GM10266 (cell line): Measurements from ENCODE around the gene CARD18.
"Not testable (repeated sequence)": the region's sequence is repeated elsewhere in the genome, so short reads cannot be mapped to it uniquely, and the experiment has no call there.

Experiments
- DNase-seq: peaks from one replicate; pipeline ENCODE4 v3.0.0; 2012; ENCODE audit errors: extremely low spot score
- TF ChIP-seq, protein P1 (sequence below): IDR thresholded peaks from 2 replicates; pipeline ENCODE4 v1.5.1; 2012; ENCODE audit warnings: mild to moderate bottlenecking, low read depth; ENCODE audit not compliant: control insufficient read depth, insufficient read depth; ENCODE audit errors: missing control alignments

CARD18 gene

GRCh38 chr11:105111145-105111944 lies 28.2 kb downstream of the CARD18 start:
- TF ChIP-seq, protein P1, sequence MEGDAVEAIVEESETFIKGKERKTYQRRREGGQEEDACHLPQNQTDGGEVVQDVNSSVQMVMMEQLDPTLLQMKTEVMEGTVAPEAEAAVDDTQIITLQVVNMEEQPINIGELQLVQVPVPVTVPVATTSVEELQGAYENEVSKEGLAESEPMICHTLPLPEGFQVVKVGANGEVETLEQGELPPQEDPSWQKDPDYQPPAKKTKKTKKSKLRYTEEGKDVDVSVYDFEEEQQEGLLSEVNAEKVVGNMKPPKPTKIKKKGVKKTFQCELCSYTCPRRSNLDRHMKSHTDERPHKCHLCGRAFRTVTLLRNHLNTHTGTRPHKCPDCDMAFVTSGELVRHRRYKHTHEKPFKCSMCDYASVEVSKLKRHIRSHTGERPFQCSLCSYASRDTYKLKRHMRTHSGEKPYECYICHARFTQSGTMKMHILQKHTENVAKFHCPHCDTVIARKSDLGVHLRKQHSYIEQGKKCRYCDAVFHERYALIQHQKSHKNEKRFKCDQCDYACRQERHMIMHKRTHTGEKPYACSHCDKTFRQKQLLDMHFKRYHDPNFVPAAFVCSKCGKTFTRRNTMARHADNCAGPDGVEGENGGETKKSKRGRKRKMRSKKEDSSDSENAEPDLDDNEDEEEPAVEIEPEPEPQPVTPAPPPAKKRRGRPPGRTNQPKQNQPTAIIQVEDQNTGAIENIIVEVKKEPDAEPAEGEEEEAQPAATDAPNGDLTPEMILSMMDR = no peak
- no peak for DNase-seq

DNA sequence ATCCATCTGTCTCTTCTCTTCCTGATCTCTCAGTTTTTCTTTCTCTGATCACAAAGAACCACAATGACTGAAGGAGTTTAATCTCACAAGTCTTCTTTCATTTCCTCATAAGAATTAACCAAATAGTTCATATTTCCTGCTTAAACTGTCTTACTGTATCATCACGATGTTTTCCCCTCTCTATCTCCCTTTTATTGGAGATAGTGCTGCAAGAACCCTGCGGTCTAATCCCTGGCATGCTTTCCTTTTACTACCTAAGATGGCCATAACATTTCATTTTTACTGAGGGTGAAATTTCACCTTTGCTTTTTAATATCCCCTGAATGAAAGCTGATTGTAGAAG lies 28.9 kb downstream of the CARD18 start:
- no peak for DNase-seq
- TF ChIP-seq, protein P1 = no peak

GRCh38 chr11:105109855-105110687 lies 29.5 kb downstream of the CARD18 start:
- no peak for DNase-seq
- TF ChIP-seq, protein P1 = no peak

- no peak for DNase-seq
- TF ChIP-seq, protein P1 = no peak
Observed at GRCh38 chr11:105109321-105109720, 30.2 kb downstream of the CARD18 start.

DNA sequence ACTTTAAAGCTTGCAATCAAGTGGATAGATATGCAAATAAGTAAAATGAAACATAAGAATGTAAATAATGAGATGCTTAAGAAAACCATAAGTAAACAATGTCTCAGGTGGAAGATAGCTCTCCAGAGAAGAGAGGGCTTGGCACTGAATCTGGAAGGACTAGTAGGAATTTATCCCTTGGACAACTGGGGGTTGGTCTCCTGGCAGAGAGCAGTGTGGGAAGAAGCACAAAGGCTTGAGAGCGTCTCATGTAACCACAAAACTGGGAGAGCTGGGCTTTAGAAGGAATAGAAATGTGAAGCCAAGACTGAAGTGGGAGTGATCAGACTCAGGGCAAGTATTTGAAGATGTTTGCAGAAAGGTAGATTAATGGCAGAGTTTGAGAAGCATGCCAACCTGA lies 31.3 kb downstream of the CARD18 start:
- TF ChIP-seq, protein P1 = no peak
- DNase-seq = no peak

DNA sequence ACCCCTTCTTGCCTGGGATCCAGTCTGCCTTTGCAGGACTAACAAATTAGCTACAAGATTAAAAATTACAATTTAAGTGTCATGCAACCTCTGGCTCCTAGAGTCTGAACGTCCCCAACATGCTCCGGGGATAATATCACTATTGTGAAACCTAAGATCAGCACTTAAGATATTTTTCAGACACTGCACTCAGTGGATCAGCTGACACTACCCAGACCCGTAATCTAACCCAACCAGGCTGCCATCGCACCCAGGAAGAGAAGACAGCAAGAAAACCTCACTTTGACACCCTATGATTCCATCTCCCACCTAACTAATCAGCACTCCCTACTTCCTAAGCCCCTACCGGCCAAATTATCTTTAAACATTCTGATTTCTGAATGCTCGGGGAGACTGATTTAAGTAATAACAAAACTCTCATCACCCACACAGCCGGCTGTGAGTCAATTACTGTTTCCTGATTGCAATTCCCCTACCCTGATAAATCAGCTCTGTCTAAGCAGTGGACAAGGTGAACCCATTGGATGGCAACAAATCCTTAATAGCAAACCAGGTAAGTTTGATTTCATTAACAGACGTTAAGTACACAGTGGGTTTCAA lies 32.2 kb downstream of the CARD18 start:
- DNase-seq = not testable (repeated sequence)

DNA sequence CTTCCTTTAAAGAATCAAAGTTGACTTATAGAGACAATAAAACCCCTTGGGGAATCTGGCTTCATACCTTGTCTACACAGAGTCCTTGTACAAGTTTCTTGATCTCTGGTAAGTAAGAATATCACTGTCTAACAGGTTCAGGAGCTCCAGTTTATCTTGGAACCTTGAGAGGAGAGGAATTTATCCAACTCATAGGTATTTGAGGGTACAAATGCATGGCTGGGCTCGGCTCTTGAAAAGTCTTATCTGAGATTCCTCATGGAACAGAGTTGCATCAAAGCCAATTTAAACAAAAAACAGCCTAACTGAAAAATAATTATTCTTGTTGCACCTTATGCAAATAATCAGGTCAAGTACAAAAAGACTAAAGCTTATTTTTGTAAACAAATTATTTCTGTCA lies 33.4 kb downstream of the CARD18 start:
- DNase-seq = no peak
- TF ChIP-seq, protein P1 = no peak
